HepG2 (cell line): ENCODE results near the gene GNG12.

ENCODE experiments used
- CTCF ChIP-seq: sonication (generic); formaldehyde crosslinking; IDR thresholded peaks from 2 replicates; pipeline ENCODE4 v1.5.0; 2020; ENCODE audit warnings: mild to moderate bottlenecking, missing genetic modification reagents, moderate library complexity
- IRF1 ChIP-seq: sonication (generic); formaldehyde crosslinking; IDR thresholded peaks from 2 replicates; pipeline ENCODE4 v1.4.0; 2020; ENCODE audit warnings: low read depth, mild to moderate bottlenecking, missing genetic modification reagents

DNA sequence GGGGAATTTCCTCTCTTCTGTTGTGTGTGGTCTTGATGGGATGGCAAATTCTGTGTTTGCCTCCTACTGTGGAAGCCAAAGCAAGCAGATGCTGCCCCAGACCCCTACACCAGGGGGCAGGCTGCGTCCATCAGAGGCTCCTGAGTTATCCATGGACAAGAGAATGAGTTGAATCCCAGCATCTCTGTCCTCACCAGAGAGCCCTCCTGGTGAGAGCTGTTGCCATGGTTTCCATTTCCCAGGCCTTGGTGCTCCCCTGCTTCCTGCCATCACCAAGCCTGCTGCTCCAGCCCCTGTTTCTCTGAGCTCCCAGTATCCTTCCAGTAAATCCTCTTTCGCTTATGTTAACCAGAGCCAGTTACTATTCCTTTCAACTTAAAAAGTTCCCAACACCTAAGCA lies 20.4 kb upstream of the GNG12 start:
- TF ChIP-seq CTCF (CRISPR knock-in tag) (peak; percentile 73), IRF1 (CRISPR knock-in tag) (no peak)
